ENCODE results near the gene GPR162. TPM values are rescaled to one million over a fixed set of nuclear protein-coding genes. Genes with fewer than 3 reads are reported as not detected.

GPR162 gene
- total RNA-seq, 1 experiment from 2014 or later: not detected

DNA sequence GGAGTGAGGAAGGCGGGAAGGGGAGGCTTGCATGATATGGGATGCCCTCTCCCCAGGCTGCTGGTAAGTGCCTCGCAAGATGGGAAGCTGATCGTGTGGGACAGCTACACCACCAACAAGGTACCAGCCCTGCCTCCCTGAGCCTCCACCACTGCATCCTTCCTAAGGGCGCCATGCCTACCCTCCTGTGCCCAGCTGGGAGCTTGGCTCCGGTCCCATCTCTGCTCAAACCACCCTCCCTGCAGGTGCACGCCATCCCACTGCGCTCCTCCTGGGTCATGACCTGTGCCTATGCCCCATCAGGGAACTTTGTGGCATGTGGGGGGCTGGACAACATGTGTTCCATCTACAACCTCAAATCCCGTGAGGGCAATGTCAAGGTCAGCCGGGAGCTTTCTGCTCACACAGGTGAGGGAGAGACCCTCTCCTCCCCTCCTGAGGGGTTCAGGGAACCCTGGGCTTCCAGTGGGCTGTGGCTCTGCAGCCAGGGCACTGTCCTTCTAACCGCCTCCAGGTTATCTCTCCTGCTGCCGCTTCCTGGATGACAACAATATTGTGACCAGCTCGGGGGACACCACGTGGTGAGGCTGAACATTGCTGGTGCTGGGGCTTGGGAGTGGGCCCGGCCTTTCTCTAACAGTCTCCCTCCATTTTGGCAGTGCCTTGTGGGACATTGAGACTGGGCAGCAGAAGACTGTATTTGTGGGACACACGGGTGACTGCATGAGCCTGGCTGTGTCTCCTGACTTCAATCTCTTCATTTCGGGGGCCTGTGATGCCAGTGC lies 21.7 kb downstream of the GPR162 start:
- TF ChIP-seq, protein P1, sequence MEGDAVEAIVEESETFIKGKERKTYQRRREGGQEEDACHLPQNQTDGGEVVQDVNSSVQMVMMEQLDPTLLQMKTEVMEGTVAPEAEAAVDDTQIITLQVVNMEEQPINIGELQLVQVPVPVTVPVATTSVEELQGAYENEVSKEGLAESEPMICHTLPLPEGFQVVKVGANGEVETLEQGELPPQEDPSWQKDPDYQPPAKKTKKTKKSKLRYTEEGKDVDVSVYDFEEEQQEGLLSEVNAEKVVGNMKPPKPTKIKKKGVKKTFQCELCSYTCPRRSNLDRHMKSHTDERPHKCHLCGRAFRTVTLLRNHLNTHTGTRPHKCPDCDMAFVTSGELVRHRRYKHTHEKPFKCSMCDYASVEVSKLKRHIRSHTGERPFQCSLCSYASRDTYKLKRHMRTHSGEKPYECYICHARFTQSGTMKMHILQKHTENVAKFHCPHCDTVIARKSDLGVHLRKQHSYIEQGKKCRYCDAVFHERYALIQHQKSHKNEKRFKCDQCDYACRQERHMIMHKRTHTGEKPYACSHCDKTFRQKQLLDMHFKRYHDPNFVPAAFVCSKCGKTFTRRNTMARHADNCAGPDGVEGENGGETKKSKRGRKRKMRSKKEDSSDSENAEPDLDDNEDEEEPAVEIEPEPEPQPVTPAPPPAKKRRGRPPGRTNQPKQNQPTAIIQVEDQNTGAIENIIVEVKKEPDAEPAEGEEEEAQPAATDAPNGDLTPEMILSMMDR (conservative IDR thresholded peaks at IDR 0.05; ENCODE audit: low read depth, low read length): 0 out of 2 replicates have a peak, but pooled peaks have one; percentile 12
- no peak for TF ChIP-seq EZH2 (IDR thresholded peaks at IDR 0.05; ENCODE audit: low read length, unreplicated experiment)
- TF ChIP-seq EZH2phosphoT487 (IDR thresholded peaks at IDR 0.05; ENCODE audit: borderline replicate concordance, low read length): no peak
- H3K9me3 ChIP-seq (ENCODE audit: low read length): no peaks in the 10 kb centered on the region
- no peaks in the 10 kb centered on the region for H3K36me3 ChIP-seq (ENCODE audit: low read depth, low read length)
- BruUV-seq (replicated peaks): no TSS peak
- POLR2A ChIA-PET (ENCODE audit: unreplicated experiment): no interaction called here
- no peak overlapping the region for H3K27ac ChIP-seq (ENCODE audit: low read length)
- H3K4me1 ChIP-seq (ENCODE audit: insufficient read depth, low read length): no peaks in the 10 kb centered on the region
- peak; percentile 22 for DNase-seq
- H4K20me1 ChIP-seq (ENCODE audit: low read length): no peaks in the 10 kb centered on the region
- CTCF ChIA-PET: no interaction called here
- no peaks in the 10 kb centered on the region for H3K27me3 ChIP-seq (ENCODE audit: low read length)
- H2AFZ ChIP-seq (ENCODE audit: low read length): no peak overlapping the region
- no peaks in the 10 kb centered on the region for H3F3A ChIP-seq (ENCODE audit: low read length, unreplicated experiment)
- H3K4me3 ChIP-seq (ENCODE audit: low read length): no peak overlapping the region
- intact Hi-C loops (cut with micrococcal nuclease): no loop called here
- no peaks in the 10 kb centered on the region for H3K79me2 ChIP-seq (ENCODE audit: low read length)
- no peaks in the 10 kb centered on the region for H3K9me2 ChIP-seq (replicated peaks; ENCODE audit: low read length)
- H3K9ac ChIP-seq (ENCODE audit: low read length): no peak overlapping the region
- peak; percentile 55; the same call in 1 of the 2 replicates for ATAC-seq
- no peak overlapping the region for H3K4me2 ChIP-seq (ENCODE audit: low read length)

DNA sequence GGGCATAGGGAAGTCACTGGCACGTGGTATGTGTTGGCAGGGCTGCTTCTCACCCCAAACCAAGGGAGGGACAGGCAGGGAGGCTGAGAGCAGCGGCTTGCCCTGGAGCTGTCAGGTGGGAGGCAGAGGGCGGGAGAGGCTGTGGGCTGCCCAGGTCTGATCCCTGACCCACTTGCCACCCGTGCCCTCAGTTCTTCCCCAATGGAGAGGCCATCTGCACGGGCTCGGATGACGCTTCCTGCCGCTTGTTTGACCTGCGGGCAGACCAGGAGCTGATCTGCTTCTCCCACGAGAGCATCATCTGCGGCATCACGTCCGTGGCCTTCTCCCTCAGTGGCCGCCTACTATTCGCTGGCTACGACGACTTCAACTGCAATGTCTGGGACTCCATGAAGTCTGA lies 23.8 kb downstream of the GPR162 start:
- ChIA-PET POLR2A (ENCODE audit: unreplicated experiment) (no interaction called here), CTCF (no interaction called here)
- Histone ChIP-seq H3K27ac (ENCODE audit: low read length) (no peak overlapping the region), H3K79me2 (ENCODE audit: low read length) (peaks cover 17% of the 10 kb centered on the region), H2AFZ (ENCODE audit: low read length) (no peak overlapping the region), H3K4me2 (ENCODE audit: low read length) (no peak overlapping the region), H3K4me3 (ENCODE audit: low read length) (no peak overlapping the region), H3F3A (ENCODE audit: low read length, unreplicated experiment) (no peaks in the 10 kb centered on the region), H3K9me2 (replicated peaks; ENCODE audit: low read length) (no peaks in the 10 kb centered on the region), H3K4me1 (ENCODE audit: insufficient read depth, low read length) (peaks cover 10% of the 10 kb centered on the region; the same call in 1 of the 2 replicates), H3K27me3 (ENCODE audit: low read length) (no peaks in the 10 kb centered on the region), H3K36me3 (ENCODE audit: low read depth, low read length) (peaks cover 8% of the 10 kb centered on the region; the same call in 1 of the 2 replicates), H3K9ac (ENCODE audit: low read length) (no peak overlapping the region), H4K20me1 (ENCODE audit: low read length) (no peaks in the 10 kb centered on the region), H3K9me3 (ENCODE audit: low read length) (no peaks in the 10 kb centered on the region)
- ATAC-seq (no peak), DNase-seq (no peak)
- BruUV-seq (replicated peaks): no TSS peak
- intact Hi-C loops (cut with micrococcal nuclease): no loop called here
- TF ChIP-seq EZH2phosphoT487 (IDR thresholded peaks at IDR 0.05; ENCODE audit: borderline replicate concordance, low read length) (no peak), EZH2 (IDR thresholded peaks at IDR 0.05; ENCODE audit: low read length, unreplicated experiment) (no peak)
- TF ChIP-seq, protein P1 (conservative IDR thresholded peaks at IDR 0.05; ENCODE audit: low read depth, low read length): no peak

DNA sequence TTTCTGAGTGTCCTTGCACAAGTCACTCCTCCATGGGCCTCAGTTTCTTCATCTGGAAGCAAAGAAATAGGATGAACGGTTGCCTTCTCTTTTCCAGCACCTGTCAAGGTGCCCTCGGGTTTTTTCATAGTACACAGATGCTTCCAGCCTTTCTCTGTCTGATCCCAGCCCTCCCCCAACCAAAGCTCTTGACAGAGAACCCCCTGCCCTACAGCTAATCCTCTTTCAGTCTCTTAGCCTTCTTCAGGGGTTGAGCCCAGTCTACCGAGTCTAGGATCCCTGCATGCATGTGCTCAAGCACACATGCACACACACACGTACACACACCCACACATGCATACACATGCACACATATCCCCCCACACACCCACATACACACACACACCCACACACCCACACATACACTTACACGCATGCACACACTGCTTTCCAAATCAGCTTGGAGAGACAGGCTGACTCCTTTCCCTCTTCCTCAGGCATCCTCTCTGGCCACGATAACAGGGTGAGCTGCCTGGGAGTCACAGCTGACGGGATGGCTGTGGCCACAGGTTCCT lies 24.8 kb downstream of the GPR162 start:
- POLR2A ChIA-PET (ENCODE audit: unreplicated experiment): interaction anchor here (0.6 kb wide), 1 partner anchor 510 kb away, joined by 33 read pairs; no protein-coding TSS in a partner anchor
- no peak overlapping the region for H3K4me3 ChIP-seq (ENCODE audit: low read length)
- peaks cover 25% of the 10 kb centered on the region for H3K79me2 ChIP-seq (ENCODE audit: low read length)
- DNase-seq (no peak), ATAC-seq (no peak)
- no peak overlapping the region for H3K9ac ChIP-seq (ENCODE audit: low read length)
- H4K20me1 ChIP-seq (ENCODE audit: low read length): no peaks in the 10 kb centered on the region
- no peaks in the 10 kb centered on the region for H3K9me2 ChIP-seq (replicated peaks; ENCODE audit: low read length)
- H3K36me3 ChIP-seq (ENCODE audit: low read depth, low read length): peaks cover 8% of the 10 kb centered on the region; the same call in 1 of the 2 replicates
- H3K9me3 ChIP-seq (ENCODE audit: low read length): no peaks in the 10 kb centered on the region
- no TSS peak for BruUV-seq (replicated peaks)
- no peaks in the 10 kb centered on the region for H3K27me3 ChIP-seq (ENCODE audit: low read length)
- no peak overlapping the region for H2AFZ ChIP-seq (ENCODE audit: low read length)
- peaks cover 10% of the 10 kb centered on the region; the same call in 1 of the 2 replicates for H3K4me1 ChIP-seq (ENCODE audit: insufficient read depth, low read length)
- H3K27ac ChIP-seq (ENCODE audit: low read length): no peak overlapping the region
- no peaks in the 10 kb centered on the region for H3F3A ChIP-seq (ENCODE audit: low read length, unreplicated experiment)
- TF ChIP-seq, protein P1 (conservative IDR thresholded peaks at IDR 0.05; ENCODE audit: low read depth, low read length): no peak
- TF ChIP-seq EZH2phosphoT487 (IDR thresholded peaks at IDR 0.05; ENCODE audit: borderline replicate concordance, low read length) (no peak), EZH2 (IDR thresholded peaks at IDR 0.05; ENCODE audit: low read length, unreplicated experiment) (no peak)
- intact Hi-C loops (cut with micrococcal nuclease): no loop called here
- CTCF ChIA-PET: interaction anchor here (0.6 kb wide), 1 partner anchor 68 kb away, joined by 6 read pairs; no protein-coding TSS in a partner anchor
- no peak overlapping the region for H3K4me2 ChIP-seq (ENCODE audit: low read length)

All from PC-3 (cell line).